ENCODE data around the gene CACNA1C.

CACNA1C gene

DNA sequence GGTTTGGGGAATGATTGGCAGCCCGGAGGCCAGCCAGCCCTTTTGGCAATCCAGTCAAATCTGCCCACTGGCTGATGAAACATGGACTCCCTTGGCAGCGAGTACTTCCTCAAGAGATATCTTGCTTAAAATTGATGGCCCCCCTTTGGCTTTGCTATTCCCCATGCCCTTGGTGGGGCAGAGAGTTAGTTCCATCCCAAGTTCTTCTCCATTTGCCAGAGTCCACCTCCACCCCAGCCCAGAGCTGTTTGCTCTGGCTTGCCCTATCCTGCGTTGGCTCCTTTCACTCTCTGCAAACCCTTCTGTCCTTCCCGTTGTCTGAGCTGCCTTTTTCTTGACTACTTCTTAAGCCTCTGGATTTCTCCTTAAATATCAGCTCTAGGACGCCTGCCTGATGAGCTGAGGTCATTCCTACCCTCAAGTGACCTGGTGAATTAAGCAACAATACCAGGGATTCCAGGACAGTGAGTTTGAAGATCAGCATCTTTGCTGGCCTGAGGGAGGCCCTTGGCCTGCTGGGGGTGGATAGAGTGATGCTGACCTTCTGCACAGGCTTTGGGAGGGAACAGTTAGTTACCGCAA is 212.0 kb downstream of the CACNA1C start:
- TF ChIP-seq, protein P1, sequence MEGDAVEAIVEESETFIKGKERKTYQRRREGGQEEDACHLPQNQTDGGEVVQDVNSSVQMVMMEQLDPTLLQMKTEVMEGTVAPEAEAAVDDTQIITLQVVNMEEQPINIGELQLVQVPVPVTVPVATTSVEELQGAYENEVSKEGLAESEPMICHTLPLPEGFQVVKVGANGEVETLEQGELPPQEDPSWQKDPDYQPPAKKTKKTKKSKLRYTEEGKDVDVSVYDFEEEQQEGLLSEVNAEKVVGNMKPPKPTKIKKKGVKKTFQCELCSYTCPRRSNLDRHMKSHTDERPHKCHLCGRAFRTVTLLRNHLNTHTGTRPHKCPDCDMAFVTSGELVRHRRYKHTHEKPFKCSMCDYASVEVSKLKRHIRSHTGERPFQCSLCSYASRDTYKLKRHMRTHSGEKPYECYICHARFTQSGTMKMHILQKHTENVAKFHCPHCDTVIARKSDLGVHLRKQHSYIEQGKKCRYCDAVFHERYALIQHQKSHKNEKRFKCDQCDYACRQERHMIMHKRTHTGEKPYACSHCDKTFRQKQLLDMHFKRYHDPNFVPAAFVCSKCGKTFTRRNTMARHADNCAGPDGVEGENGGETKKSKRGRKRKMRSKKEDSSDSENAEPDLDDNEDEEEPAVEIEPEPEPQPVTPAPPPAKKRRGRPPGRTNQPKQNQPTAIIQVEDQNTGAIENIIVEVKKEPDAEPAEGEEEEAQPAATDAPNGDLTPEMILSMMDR (conservative IDR thresholded peaks at IDR 0.05; ENCODE audit: low read depth, low read length) = no peak
- DNase-seq (ENCODE audit: low read depth) = peak; percentile 94
- no peak overlapping the region for H3K4me3 ChIP-seq (ENCODE audit: low read depth, low read length)

GRCh38 chr12:2265461-2266167 is 212.8 kb downstream of the CACNA1C start:
- TF ChIP-seq, protein P1 (conservative IDR thresholded peaks at IDR 0.05; ENCODE audit: low read depth, low read length) = no peak
- H3K4me3 ChIP-seq (ENCODE audit: low read depth, low read length) = no peak overlapping the region
- DNase-seq (ENCODE audit: low read depth) = peak; percentile 63

DNA sequence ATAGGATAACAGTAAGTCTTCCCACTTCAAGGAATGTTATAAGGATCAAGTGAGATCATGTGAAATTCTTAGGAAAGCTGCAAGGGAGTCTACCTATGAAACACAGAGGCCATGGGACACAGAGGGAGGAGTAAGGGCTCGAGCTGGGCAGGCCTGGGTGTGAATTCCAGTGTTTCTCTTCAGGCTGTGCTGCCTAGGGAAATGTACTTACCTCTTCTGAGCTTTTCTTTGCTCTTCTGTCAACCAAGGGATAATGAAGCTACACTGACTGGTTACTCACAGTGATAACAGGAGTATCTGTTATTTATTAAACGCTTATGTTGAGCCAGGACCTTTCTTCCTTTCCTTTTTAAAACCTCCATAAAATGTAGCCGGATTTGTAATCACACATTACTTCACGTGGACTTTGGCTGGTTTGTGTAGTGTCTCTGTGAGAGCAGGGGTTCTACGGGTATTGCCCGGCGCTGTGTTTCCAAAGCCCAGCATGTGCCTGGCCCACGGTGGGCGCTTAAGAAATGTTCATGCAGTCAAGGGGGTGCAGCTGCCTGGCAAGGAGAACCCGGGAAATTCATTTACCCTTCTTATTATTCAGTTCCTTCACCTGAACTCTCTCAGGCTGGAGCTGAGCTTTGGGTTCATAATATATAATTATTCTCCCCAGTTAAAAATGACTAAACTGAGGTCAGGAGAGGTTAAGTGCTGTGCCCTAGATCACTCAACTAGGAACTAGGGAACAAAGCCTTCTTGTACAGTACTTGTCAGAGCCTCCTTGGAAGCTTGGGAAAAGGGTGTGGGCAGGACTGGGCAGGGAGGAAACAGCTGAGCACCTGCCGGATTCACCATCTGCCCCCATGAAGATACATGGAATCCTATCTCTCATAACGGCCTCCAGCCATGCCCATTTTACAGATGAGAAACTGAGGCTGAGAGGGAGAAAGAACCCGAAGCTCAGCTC is 214.2 kb downstream of the CACNA1C start:
- no peak for DNase-seq (ENCODE audit: low read depth)
- H3K4me3 ChIP-seq (ENCODE audit: low read depth, low read length) = no peak overlapping the region
- TF ChIP-seq, protein P1 (conservative IDR thresholded peaks at IDR 0.05; ENCODE audit: low read depth, low read length) = no peak

DNA sequence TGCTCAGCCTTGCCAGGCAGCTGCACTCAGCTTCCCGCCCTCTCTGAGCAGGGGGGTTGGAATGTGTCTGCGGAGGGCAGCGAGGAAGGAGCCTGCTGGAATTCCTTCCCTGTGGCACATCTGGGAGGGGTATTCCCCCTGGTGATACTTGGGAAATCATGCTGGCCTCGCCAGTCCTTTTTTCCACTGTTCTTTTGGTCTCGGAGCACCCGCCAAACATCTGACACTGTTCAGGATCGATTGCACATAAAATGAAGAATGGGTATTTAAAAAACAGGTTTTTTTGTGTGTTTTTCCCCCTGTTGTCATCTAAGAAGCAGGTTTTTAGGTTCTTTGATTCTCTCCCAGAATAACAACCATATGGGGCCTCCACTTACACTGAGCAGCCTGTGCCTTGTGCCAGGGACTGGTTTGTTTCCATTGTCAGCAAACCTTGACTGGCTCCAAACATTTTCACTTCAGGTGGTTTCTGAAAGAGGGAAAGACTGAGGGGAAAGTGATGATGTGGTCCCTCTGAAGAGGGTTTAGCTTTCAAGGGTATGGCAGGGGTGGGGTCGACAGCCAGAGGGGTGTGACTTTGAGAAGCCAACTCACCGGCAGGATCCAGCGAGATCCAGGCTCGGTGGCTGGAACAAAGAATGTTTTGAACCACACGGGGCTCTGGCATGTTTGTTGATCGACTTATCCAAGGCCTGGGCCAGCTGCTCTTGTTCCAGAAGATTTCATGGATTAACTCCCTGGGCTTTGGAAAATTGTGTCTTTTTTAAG is 215.1 kb downstream of the CACNA1C start:
- TF ChIP-seq, protein P1 (conservative IDR thresholded peaks at IDR 0.05; ENCODE audit: low read depth, low read length) = no peak
- DNase-seq (ENCODE audit: low read depth) = no peak
- no peak overlapping the region for H3K4me3 ChIP-seq (ENCODE audit: low read depth, low read length)

GRCh38 chr12:2268471-2269286 is 215.9 kb downstream of the CACNA1C start:
- peak; percentile 76 for DNase-seq (ENCODE audit: low read depth)
- no peak overlapping the region for H3K4me3 ChIP-seq (ENCODE audit: low read depth, low read length)
- TF ChIP-seq, protein P1 (conservative IDR thresholded peaks at IDR 0.05; ENCODE audit: low read depth, low read length) = no peak

- DNase-seq (ENCODE audit: low read depth) = no peak
- TF ChIP-seq, protein P1 (conservative IDR thresholded peaks at IDR 0.05; ENCODE audit: low read depth, low read length) = no peak
- no peak overlapping the region for H3K4me3 ChIP-seq (ENCODE audit: low read depth, low read length)
These were observed 218.1 kb downstream of the CACNA1C start for GRCh38 chr12:2270846-2271245.

All from choroid plexus epithelial cell (primary cell).